ENCODE data around the gene PEX12. TPM values are rescaled to one million over a fixed set of nuclear protein-coding genes. Genes with fewer than 3 reads are reported as not detected.

PEX12 gene
- 10 to 100 TPM in 1 of 4 donors, 1 to 10 TPM in 3; 5.3 to 15.9 (median 8.6) TPM for total RNA-seq

GRCh38 chr17:35578197-35578928 is at the start of gene PEX12:
Gene PEX12, minus strand, starts transcription at chr17:35578571. Its CDS starts 550 bp downstream, at chr17:35578021.
- intact Hi-C loops (cut with DNase I; ENCODE audit: low total_unique reads): no loop called here
- Histone ChIP-seq H3K27ac (peak within 1 kb of the TSS; percentile 85 to 89), H3K36me3 (no peaks in the 10 kb centered on the region), H3K27me3 (no peaks in the 10 kb centered on the region), H3K9me3 (no peaks in the 10 kb centered on the region), H3K4me1 (peaks cover 0 to 5% of the 10 kb centered on the region in 2 donors), H3K4me3 (peak within 1 kb of the TSS; percentile 54 to 90)
- peak; percentile 86 to 89 for DNase-seq
- TF ChIP-seq POLR2A (IDR thresholded peaks at IDR 0.05): peak; percentile 57 to 75
- peak in 2 of 4 experiments; percentile 17 to 19 for TF ChIP-seq CTCF (IDR thresholded peaks at IDR 0.05)

GRCh38 chr17:35627417-35627816 is 49.0 kb upstream of the PEX12 start:
- Histone ChIP-seq H3K9me3 (no peaks in the 10 kb centered on the region), H3K27me3 (no peaks in the 10 kb centered on the region), H3K27ac (no peak overlapping the region), H3K4me3 (no peak overlapping the region), H3K4me1 (no peaks in the 10 kb centered on the region), H3K36me3 (no peaks in the 10 kb centered on the region)
- intact Hi-C loops (cut with DNase I; ENCODE audit: low total_unique reads): no loop called here
- no peak for DNase-seq
- TF ChIP-seq CTCF (IDR thresholded peaks at IDR 0.05): no peak
- no peak for TF ChIP-seq POLR2A (IDR thresholded peaks at IDR 0.05)

GRCh38 chr17:35621768-35622167 is 43.4 kb upstream of the PEX12 start:
- no peak for TF ChIP-seq POLR2A (IDR thresholded peaks at IDR 0.05)
- TF ChIP-seq CTCF (IDR thresholded peaks at IDR 0.05): no peak
- DNase-seq: no peak
- intact Hi-C loops (cut with DNase I; ENCODE audit: low total_unique reads): no loop called here
- no peaks in the 10 kb centered on the region for H3K9me3 ChIP-seq
- H3K4me1 ChIP-seq: no peaks in the 10 kb centered on the region
- no peak overlapping the region for H3K27ac ChIP-seq
- no peaks in the 10 kb centered on the region for H3K36me3 ChIP-seq
- H3K27me3 ChIP-seq: no peaks in the 10 kb centered on the region
- H3K4me3 ChIP-seq: no peak overlapping the region

GRCh38 chr17:35618628-35619027 is 40.3 kb upstream of the PEX12 start:
- no peaks in the 10 kb centered on the region for H3K27me3 ChIP-seq
- intact Hi-C loops (cut with DNase I; ENCODE audit: low total_unique reads): no loop called here
- H3K9me3 ChIP-seq: no peaks in the 10 kb centered on the region
- H3K4me3 ChIP-seq: no peak overlapping the region
- no peak overlapping the region for H3K27ac ChIP-seq
- H3K36me3 ChIP-seq: no peaks in the 10 kb centered on the region
- H3K4me1 ChIP-seq: no peaks in the 10 kb centered on the region
- TF ChIP-seq POLR2A (IDR thresholded peaks at IDR 0.05) (no peak), CTCF (IDR thresholded peaks at IDR 0.05) (no peak)
- no peak for DNase-seq

GRCh38 chr17:35617505-35617904 is 39.1 kb upstream of the PEX12 start:
- H3K27ac ChIP-seq: no peak overlapping the region
- intact Hi-C loops (cut with DNase I; ENCODE audit: low total_unique reads): no loop called here
- H3K4me3 ChIP-seq: no peak overlapping the region

More at GRCh38 chr17:35617505-35617904, 39.1 kb upstream of the PEX12 start:
- Histone ChIP-seq H3K9me3 (no peaks in the 10 kb centered on the region), H3K27me3 (no peaks in the 10 kb centered on the region), H3K4me1 (no peaks in the 10 kb centered on the region), H3K36me3 (no peaks in the 10 kb centered on the region)
- DNase-seq: no peak
- no peak for TF ChIP-seq CTCF (IDR thresholded peaks at IDR 0.05)
- no peak for TF ChIP-seq POLR2A (IDR thresholded peaks at IDR 0.05)

Measured in uterus (tissue), 4 donors.